RWPE2 (cell line): ENCODE measurements around the gene MPIG6B.

Source experiments
- ATAC-seq: fragments of 200-7000 bp; cut with Tn5 transposase; 3 replicates; pipeline ENCODE4 v1.9.1; 2021; ENCODE audit warnings: low read depth
- DNase-seq: peaks from one replicate; pipeline ENCODE4 v3.0.0-alpha.2; 2020; ENCODE audit warnings: low spot score
- H3K27ac ChIP-seq: fragments of 450-650 bp; 2 replicates; pipeline ENCODE4 v1.5.1; 2017; ENCODE audit warnings: mild to moderate bottlenecking; ENCODE audit not compliant: poor library complexity, severe bottlenecking
- H3K27me3 ChIP-seq: fragments of 250-450 bp; sonication (Bioruptor Pico); 2 replicates; pipeline ENCODE4 v1.5.1; 2021; ENCODE audit warnings: mild to moderate bottlenecking, moderate library complexity; ENCODE audit not compliant: insufficient read depth, poor library complexity, severe bottlenecking
- H3K36me3 ChIP-seq: fragments of 250-450 bp; sonication (Bioruptor Pico); 2 replicates; pipeline ENCODE4 v1.5.1; 2020; ENCODE audit warnings: low read depth, mild to moderate bottlenecking, moderate library complexity
- H3K4me1 ChIP-seq: fragments of 250-450 bp; sonication (Bioruptor Pico); 2 replicates; pipeline ENCODE4 v1.5.1; 2021; ENCODE audit warnings: mild to moderate bottlenecking, moderate library complexity; ENCODE audit not compliant: insufficient read depth, poor library complexity, severe bottlenecking
- H3K4me3 ChIP-seq: fragments of 250-450 bp; sonication (Bioruptor Pico); 2 replicates; pipeline ENCODE4 v1.5.1; 2021; ENCODE audit warnings: mild to moderate bottlenecking, moderate library complexity; ENCODE audit not compliant: severe bottlenecking
- H3K9me3 ChIP-seq: fragments of 250-450 bp; sonication (Bioruptor Pico); 2 replicates; pipeline ENCODE4 v1.5.1; 2021; ENCODE audit warnings: mild to moderate bottlenecking, moderate library complexity; ENCODE audit not compliant: severe bottlenecking
- TF ChIP-seq, protein P1 (sequence below): fragments of 450-650 bp; IDR thresholded peaks from one replicate; pipeline ENCODE4 v1.5.1; 2017; ENCODE audit warnings: mild to moderate bottlenecking, moderate library complexity; ENCODE audit not compliant: poor library complexity, severe bottlenecking

MPIG6B gene

DNA sequence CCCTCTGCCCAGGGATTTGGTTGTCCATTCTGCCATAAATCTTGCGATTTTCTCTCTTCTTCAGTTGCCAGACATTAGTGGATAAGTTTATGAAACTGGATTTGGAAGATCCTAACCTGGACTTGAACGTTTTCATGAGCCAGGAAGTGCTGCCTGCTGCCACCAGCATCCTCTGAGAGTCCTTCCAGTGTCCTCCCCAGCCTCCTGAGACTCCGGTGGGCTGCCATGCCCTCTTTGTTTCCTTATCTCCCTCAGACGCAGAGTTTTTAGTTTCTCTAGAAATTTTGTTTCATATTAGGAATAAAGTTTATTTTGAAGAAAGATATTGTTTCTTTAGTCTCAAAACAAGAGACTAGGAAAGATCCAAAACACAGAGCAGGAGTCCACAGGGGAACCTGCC is 39.2 kb downstream of the MPIG6B start, which contains the start of gene SAPCD1:
Gene SAPCD1 (plus strand): TSS at position 301 of the 400 bp plus-strand sequence. CDS start 399 bp downstream, outside the sequence.
- H3K9me3 ChIP-seq, result no peaks in the 10 kb centered on the region
- no peak within 1 kb of the TSS for H3K4me3 ChIP-seq
- peaks cover 3% of the 10 kb centered on the region for H3K4me1 ChIP-seq
- H3K36me3 ChIP-seq, result peaks cover 28% of the 10 kb centered on the region
- no peaks in the 10 kb centered on the region for H3K27me3 ChIP-seq
- DNase-seq, result no peak
- no peak for ATAC-seq
- TF ChIP-seq, protein P1, sequence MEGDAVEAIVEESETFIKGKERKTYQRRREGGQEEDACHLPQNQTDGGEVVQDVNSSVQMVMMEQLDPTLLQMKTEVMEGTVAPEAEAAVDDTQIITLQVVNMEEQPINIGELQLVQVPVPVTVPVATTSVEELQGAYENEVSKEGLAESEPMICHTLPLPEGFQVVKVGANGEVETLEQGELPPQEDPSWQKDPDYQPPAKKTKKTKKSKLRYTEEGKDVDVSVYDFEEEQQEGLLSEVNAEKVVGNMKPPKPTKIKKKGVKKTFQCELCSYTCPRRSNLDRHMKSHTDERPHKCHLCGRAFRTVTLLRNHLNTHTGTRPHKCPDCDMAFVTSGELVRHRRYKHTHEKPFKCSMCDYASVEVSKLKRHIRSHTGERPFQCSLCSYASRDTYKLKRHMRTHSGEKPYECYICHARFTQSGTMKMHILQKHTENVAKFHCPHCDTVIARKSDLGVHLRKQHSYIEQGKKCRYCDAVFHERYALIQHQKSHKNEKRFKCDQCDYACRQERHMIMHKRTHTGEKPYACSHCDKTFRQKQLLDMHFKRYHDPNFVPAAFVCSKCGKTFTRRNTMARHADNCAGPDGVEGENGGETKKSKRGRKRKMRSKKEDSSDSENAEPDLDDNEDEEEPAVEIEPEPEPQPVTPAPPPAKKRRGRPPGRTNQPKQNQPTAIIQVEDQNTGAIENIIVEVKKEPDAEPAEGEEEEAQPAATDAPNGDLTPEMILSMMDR, result no peak
- H3K27ac ChIP-seq, result peak within 1 kb of the TSS; percentile 6

GRCh38 chr6:31762878-31763618 is 39.9 kb downstream of the MPIG6B start:
- Histone ChIP-seq H3K9me3 (no peaks in the 10 kb centered on the region), H3K4me3 (no peak overlapping the region), H3K27ac (peak overlapping the region; percentile 6), H3K36me3 (peaks cover 27% of the 10 kb centered on the region), H3K4me1 (peaks cover 3% of the 10 kb centered on the region), H3K27me3 (no peaks in the 10 kb centered on the region)
- TF ChIP-seq, protein P1, result no peak
- no peak for DNase-seq
- peak; percentile 15; the same call in 1 of the 3 replicates for ATAC-seq

DNA sequence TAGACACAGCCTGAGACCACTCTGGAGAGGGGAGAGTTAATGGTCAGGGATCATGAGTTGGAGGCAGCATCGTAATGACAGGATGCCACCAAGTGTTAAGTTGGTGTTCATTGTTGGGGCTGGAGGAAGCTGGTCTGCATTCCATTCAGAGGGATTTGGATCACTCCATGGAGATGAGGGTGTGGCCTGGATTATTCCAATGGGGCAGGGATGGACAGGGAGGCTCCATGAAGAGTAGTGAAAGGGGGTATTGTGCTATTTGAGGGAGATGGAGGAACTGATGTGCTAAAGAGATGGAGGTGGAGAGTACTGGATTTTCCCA is 40.4 kb downstream of the MPIG6B start:
- peaks cover 21% of the 10 kb centered on the region for H3K36me3 ChIP-seq
- H3K9me3 ChIP-seq, result no peaks in the 10 kb centered on the region
- TF ChIP-seq, protein P1, result no peak
- H3K27ac ChIP-seq, result peak overlapping the region; percentile 6
- no peak for DNase-seq
- ATAC-seq, result peak; percentile 68
- H3K4me3 ChIP-seq, result no peak overlapping the region
- no peaks in the 10 kb centered on the region for H3K27me3 ChIP-seq
- peaks cover 3% of the 10 kb centered on the region for H3K4me1 ChIP-seq

- Histone ChIP-seq H3K4me3 (no peak overlapping the region), H3K36me3 (peaks cover 19% of the 10 kb centered on the region), H3K27ac (no peak overlapping the region), H3K27me3 (no peaks in the 10 kb centered on the region), H3K9me3 (no peaks in the 10 kb centered on the region), H3K4me1 (peaks cover 3% of the 10 kb centered on the region)
- TF ChIP-seq, protein P1, result no peak
- ATAC-seq, result no peak
- no peak for DNase-seq
These were observed 41.0 kb downstream of the MPIG6B start for GRCh38 chr6:31764198-31764597.

DNA sequence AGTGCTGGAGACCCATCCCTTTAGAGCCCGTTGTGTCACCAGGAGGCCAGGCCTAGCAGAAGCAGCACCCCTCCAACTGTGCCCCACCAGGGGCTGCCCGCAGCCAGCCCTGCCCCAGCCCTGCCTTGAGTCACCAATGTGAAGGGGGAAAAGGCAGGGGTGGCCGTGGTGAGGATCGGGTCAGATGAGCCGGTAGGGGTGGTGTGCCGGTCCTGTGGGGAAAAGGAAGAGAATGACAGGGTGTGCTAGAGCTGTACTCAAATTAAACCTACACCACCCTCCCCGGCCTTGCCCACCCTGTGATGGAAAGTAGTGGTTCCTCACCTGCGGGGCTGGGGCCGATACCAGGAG is 42.4 kb downstream of the MPIG6B start:
- ATAC-seq (no peak), DNase-seq (no peak)
- no peak overlapping the region for H3K27ac ChIP-seq
- no peaks in the 10 kb centered on the region for H3K27me3 ChIP-seq
- TF ChIP-seq, protein P1, result no peak
- no peak overlapping the region for H3K4me3 ChIP-seq
- peaks cover 19% of the 10 kb centered on the region for H3K36me3 ChIP-seq
- peaks cover 3% of the 10 kb centered on the region for H3K4me1 ChIP-seq
- H3K9me3 ChIP-seq, result no peaks in the 10 kb centered on the region
